Measurements from ENCODE around the gene TEF. TPM values are rescaled to one million over a fixed set of nuclear protein-coding genes. Genes with fewer than 3 reads are reported as not detected.

The TEF gene
- total RNA-seq, 6 experiments from 2014 or later: 7.4 to 10.6 (median 9.4) TPM

DNA sequence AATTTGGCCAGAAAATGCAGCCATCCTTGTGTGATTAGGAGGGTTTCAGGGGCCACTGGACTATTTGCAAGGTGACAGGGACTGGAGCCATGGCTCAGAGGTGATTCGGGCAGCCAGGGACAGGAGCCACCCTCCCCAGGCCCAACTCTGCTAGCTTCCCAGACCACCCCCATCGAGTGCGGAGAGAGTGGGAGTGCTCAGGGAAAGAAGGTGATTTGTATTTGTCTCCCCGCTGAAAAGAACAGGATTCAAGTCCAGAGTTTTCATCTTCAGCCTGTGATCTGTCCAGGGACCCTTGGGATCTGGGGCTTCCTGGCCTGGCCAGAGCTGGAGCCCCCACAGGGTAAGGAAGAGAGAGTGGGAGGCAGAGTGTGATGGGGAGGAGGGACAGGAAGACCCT is 22.4 kb upstream of the TEF start:
- H3K27ac Mint-ChIP-seq: no peak overlapping the region

GRCh38 chr22:41360126-41360525 is 21.6 kb upstream of the TEF start:
- Mint-ChIP-seq H3K36me3 (ENCODE audit: low read depth) (peaks cover 28% of the 10 kb centered on the region), H3K9me3 (no peaks in the 10 kb centered on the region; the same call in 1 of the 2 replicates), H3K27me3 (ENCODE audit: insufficient read depth) (peaks cover 3% of the 10 kb centered on the region; the same call in 1 of the 2 replicates), H3K4me3 (no peak overlapping the region), H3K27ac (no peak overlapping the region), H3K4me1 (ENCODE audit: low read depth) (peaks cover 5% of the 10 kb centered on the region)
- no peak for TF ChIP-seq CTCF (IDR thresholded peaks at IDR 0.05)
- no peak for DNase-seq

More for the DNA sequence above, 22.4 kb upstream of the TEF start:
- DNase-seq: no peak
- peaks cover 5% of the 10 kb centered on the region for H3K4me1 Mint-ChIP-seq (ENCODE audit: low read depth)
- no peak overlapping the region for H3K4me3 Mint-ChIP-seq
- peaks cover 33% of the 10 kb centered on the region for H3K36me3 Mint-ChIP-seq (ENCODE audit: low read depth)
- peaks cover 3% of the 10 kb centered on the region; the same call in 1 of the 2 replicates for H3K27me3 Mint-ChIP-seq (ENCODE audit: insufficient read depth)
- no peak for TF ChIP-seq CTCF (IDR thresholded peaks at IDR 0.05)
- H3K9me3 Mint-ChIP-seq: no peaks in the 10 kb centered on the region; the same call in 1 of the 2 replicates

- no peaks in the 10 kb centered on the region; the same call in 1 of the 2 replicates for H3K9me3 Mint-ChIP-seq
- H3K4me3 Mint-ChIP-seq: no peak overlapping the region
- no peak overlapping the region for H3K27ac Mint-ChIP-seq
- peaks cover 3% of the 10 kb centered on the region; the same call in 1 of the 2 replicates for H3K27me3 Mint-ChIP-seq (ENCODE audit: insufficient read depth)
- DNase-seq: no peak
- H3K4me1 Mint-ChIP-seq (ENCODE audit: low read depth): peaks cover 14% of the 10 kb centered on the region
- peaks cover 28% of the 10 kb centered on the region for H3K36me3 Mint-ChIP-seq (ENCODE audit: low read depth)
- no peak for TF ChIP-seq CTCF (IDR thresholded peaks at IDR 0.05)
Measured at GRCh38 chr22:41361716-41362310, 19.9 kb upstream of the TEF start.

DNA sequence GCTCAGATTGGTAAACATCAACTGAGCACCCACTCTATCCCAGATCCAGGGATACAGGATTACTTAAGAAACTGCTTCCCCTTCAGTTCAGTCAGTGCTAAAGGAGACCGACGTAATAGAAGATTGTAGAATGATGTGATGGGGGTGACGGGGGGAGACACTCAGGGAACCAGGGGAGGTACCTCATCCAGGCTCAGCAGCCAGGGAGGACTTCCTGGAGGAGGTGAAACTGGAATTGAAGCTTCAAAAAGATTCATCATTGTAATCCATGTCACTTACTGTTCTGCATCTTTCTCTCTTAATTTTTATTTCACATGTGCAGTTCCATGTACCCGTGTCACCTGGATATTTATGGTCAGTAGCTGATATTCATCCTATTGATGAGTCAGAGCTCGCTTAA is 19.1 kb upstream of the TEF start:
- Mint-ChIP-seq H3K4me1 (ENCODE audit: low read depth) (peaks cover 22% of the 10 kb centered on the region), H3K9me3 (no peaks in the 10 kb centered on the region; the same call in 1 of the 2 replicates), H3K27me3 (ENCODE audit: insufficient read depth) (peaks cover 3% of the 10 kb centered on the region; the same call in 1 of the 2 replicates), H3K36me3 (ENCODE audit: low read depth) (peaks cover 28% of the 10 kb centered on the region), H3K4me3 (no peak overlapping the region), H3K27ac (no peak overlapping the region)
- no peak for DNase-seq
- TF ChIP-seq CTCF (IDR thresholded peaks at IDR 0.05): no peak

DNA sequence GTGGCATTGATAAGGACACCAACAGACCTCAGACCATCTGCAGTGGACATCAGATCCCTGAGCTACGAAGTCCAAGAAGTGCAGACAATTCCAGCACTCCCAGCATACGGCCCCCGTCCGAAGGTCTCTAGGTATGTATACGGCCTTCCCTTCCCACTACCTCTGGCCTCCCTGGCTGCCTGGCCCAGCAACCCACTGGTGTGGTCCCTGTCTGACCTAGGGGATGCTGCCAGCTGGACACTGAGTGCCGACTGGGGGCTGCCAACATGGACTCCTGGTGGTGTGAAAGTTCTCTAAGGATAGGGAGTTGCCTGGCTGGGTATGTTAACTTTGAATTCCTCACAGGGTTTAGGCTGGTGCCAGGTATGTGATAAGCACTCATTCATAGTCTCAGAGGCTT is 17.5 kb upstream of the TEF start:
- H3K36me3 Mint-ChIP-seq (ENCODE audit: low read depth): peaks cover 26% of the 10 kb centered on the region
- H3K27me3 Mint-ChIP-seq (ENCODE audit: insufficient read depth): peaks cover 3% of the 10 kb centered on the region; the same call in 1 of the 2 replicates
- DNase-seq: no peak

More for the DNA sequence above, 17.5 kb upstream of the TEF start:
- Mint-ChIP-seq H3K27ac (no peak overlapping the region), H3K9me3 (no peaks in the 10 kb centered on the region; the same call in 1 of the 2 replicates), H3K4me1 (ENCODE audit: low read depth) (peaks cover 28% of the 10 kb centered on the region), H3K4me3 (no peak overlapping the region)
- no peak for TF ChIP-seq CTCF (IDR thresholded peaks at IDR 0.05)

All from HFFc6 (cell line).